ENCODE measurements around the gene TMEM82.

Gene TMEM82

GRCh38 chr1:15735304-15736037, 6.8 kb upstream of the TMEM82 start:
- no peaks in the 10 kb centered on the region for H3K9me3 ChIP-seq (ENCODE audit: low read length)
- no peaks in the 10 kb centered on the region for H3K79me2 ChIP-seq (ENCODE audit: insufficient read depth, low read length)
- no peaks in the 10 kb centered on the region for H3K4me1 ChIP-seq (ENCODE audit: insufficient read depth, low read length, severe bottlenecking)
- no peak overlapping the region for H2AFZ ChIP-seq (ENCODE audit: low read length)
- H3K27me3 ChIP-seq (ENCODE audit: insufficient read depth, low read length) = no peaks in the 10 kb centered on the region
- H3K4me2 ChIP-seq (ENCODE audit: low read length) = no peak overlapping the region
- H3K36me3 ChIP-seq (ENCODE audit: insufficient read depth, low read length) = peaks cover 31% of the 10 kb centered on the region
- no peak overlapping the region for H3K27ac ChIP-seq (ENCODE audit: low read depth, low read length, poor library complexity, severe bottlenecking)
- H3K4me3 ChIP-seq (ENCODE audit: low read depth, low read length, poor library complexity, severe bottlenecking) = no peak overlapping the region
- H3F3A ChIP-seq (ENCODE audit: insufficient read depth, low read length) = no peaks in the 10 kb centered on the region
- no peak overlapping the region for H3K9ac ChIP-seq (ENCODE audit: low read length)
- no peaks in the 10 kb centered on the region for H4K20me1 ChIP-seq (ENCODE audit: insufficient read depth, low read length)
- H3K9me2 ChIP-seq (ENCODE audit: low read depth, low read length) = no peaks in the 10 kb centered on the region
- TF ChIP-seq CTCF (IDR thresholded peaks at IDR 0.05; ENCODE audit: low read length) (no peak), EZH2 (IDR thresholded peaks at IDR 0.05; ENCODE audit: borderline replicate concordance, low read length) (no peak)

DNA sequence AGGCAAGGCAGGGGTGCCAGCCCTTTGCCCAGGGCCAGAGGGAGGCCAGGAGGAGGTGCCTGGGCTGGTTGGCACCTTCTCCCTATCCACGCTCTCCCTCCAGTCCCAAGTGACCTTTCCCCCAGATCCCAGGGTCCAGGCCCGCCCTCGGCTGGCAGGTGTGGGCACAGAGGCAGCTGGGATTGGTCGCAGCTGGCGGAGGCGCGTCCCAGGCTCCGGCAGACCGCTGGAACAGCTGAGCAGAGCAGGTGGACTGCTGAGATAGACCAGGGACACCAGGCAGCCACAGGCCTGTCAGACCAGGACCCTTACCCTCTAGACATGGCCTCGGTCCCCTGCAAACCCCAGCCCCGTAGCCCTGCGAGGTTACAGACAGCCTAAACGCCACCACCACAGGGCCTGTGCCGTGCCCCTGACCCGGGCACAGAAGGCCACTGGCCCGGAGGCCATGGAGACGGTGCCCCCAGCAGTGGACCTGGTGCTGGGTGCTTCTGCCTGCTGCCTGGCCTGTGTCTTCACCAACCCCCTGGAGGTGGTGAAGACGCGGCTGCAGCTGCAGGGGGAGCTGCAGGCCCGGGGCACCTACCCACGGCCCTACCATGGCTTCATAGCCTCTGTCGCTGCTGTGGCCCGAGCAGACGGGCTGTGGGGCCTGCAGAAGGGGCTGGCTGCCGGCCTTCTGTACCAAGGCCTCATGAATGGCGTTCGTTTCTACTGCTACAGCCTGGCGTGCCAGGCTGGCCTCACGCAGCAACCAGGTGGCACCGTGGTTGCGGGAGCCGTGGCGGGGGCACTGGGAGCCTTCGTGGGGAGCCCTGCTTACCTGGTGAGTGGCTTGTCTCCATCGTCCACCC, 6.0 kb upstream of the TMEM82 start, which contains the start of gene SLC25A34:
TSS of gene SLC25A34 (plus strand) at position 221 of the 854 bp plus-strand sequence. CDS start at position 449, 228 bp downstream.
- H3K27me3 ChIP-seq (ENCODE audit: insufficient read depth, low read length) = no peaks in the 10 kb centered on the region
- no peak within 1 kb of the TSS for H3K4me3 ChIP-seq (ENCODE audit: low read depth, low read length, poor library complexity, severe bottlenecking)
- no peaks in the 10 kb centered on the region for H3K4me1 ChIP-seq (ENCODE audit: insufficient read depth, low read length, severe bottlenecking)
- H2AFZ ChIP-seq (ENCODE audit: low read length) = no peak within 1 kb of the TSS
- H3K79me2 ChIP-seq (ENCODE audit: insufficient read depth, low read length) = no peaks in the 10 kb centered on the region
- H3K4me2 ChIP-seq (ENCODE audit: low read length) = no peak within 1 kb of the TSS
- H3K9me2 ChIP-seq (ENCODE audit: low read depth, low read length) = no peaks in the 10 kb centered on the region
- no peaks in the 10 kb centered on the region for H3F3A ChIP-seq (ENCODE audit: insufficient read depth, low read length)
- no peaks in the 10 kb centered on the region for H4K20me1 ChIP-seq (ENCODE audit: insufficient read depth, low read length)
- no peak within 1 kb of the TSS for H3K9ac ChIP-seq (ENCODE audit: low read length)
- no peak for TF ChIP-seq CTCF (IDR thresholded peaks at IDR 0.05; ENCODE audit: low read length)
- peaks cover 23% of the 10 kb centered on the region for H3K36me3 ChIP-seq (ENCODE audit: insufficient read depth, low read length)
- no peak within 1 kb of the TSS for H3K27ac ChIP-seq (ENCODE audit: low read depth, low read length, poor library complexity, severe bottlenecking)
- no peaks in the 10 kb centered on the region for H3K9me3 ChIP-seq (ENCODE audit: low read length)

DNA sequence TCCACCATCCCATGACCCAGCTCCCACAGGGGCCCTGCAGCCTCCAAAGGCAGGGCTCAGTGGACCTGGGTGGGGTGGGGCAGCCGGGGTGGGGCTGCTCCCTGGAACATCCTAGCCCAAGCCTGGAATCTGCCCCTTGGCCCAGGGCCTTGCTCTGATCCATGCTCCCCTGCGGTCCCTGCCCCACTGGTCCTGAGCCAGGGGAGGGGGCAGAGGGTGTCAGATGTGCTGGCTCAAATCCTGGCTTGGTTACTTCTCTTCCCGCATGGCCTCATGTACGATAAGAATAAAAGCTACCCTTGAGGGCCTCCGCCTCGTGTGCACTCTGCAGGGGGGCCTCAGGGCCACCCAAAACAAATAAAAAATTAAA, 5.4 kb upstream of the TMEM82 start:
- H3K27me3 ChIP-seq (ENCODE audit: insufficient read depth, low read length) = no peaks in the 10 kb centered on the region
- H4K20me1 ChIP-seq (ENCODE audit: insufficient read depth, low read length) = no peaks in the 10 kb centered on the region
- no peak overlapping the region for H3K4me3 ChIP-seq (ENCODE audit: low read depth, low read length, poor library complexity, severe bottlenecking)
- H3K4me1 ChIP-seq (ENCODE audit: insufficient read depth, low read length, severe bottlenecking) = no peaks in the 10 kb centered on the region
- H2AFZ ChIP-seq (ENCODE audit: low read length) = no peak overlapping the region
- H3K9me3 ChIP-seq (ENCODE audit: low read length) = no peaks in the 10 kb centered on the region
- H3K9ac ChIP-seq (ENCODE audit: low read length) = no peak overlapping the region
- TF ChIP-seq EZH2 (IDR thresholded peaks at IDR 0.05; ENCODE audit: borderline replicate concordance, low read length) = no peak
- no peak for TF ChIP-seq CTCF (IDR thresholded peaks at IDR 0.05; ENCODE audit: low read length)
- peaks cover 17% of the 10 kb centered on the region for H3K36me3 ChIP-seq (ENCODE audit: insufficient read depth, low read length)
- H3K4me2 ChIP-seq (ENCODE audit: low read length) = no peak overlapping the region
- H3K27ac ChIP-seq (ENCODE audit: low read depth, low read length, poor library complexity, severe bottlenecking) = no peak overlapping the region
- H3K79me2 ChIP-seq (ENCODE audit: insufficient read depth, low read length) = no peaks in the 10 kb centered on the region
- no peaks in the 10 kb centered on the region for H3K9me2 ChIP-seq (ENCODE audit: low read depth, low read length)
- no peaks in the 10 kb centered on the region for H3F3A ChIP-seq (ENCODE audit: insufficient read depth, low read length)

Measured in OCI-LY1 (cell line).